ENCODE data around the gene MYO16. TPM values are rescaled to one million over a fixed set of nuclear protein-coding genes. Genes with fewer than 3 reads are reported as not detected.

MYO16 gene
- polyA plus RNA-seq, 1 donor from 2014 or later: 2.5 TPM

GRCh38 chr13:109175666-109176065 lies 546.3 kb downstream of the MYO16 start:
- no peaks in the 10 kb centered on the region for H4K20me1 ChIP-seq (ENCODE audit: insufficient read depth)
- H2AFZ ChIP-seq (ENCODE audit: low read depth, low read length): no peak overlapping the region
- no peak for TF ChIP-seq CTCF (IDR thresholded peaks at IDR 0.05; ENCODE audit: poor library complexity, severe bottlenecking)
- TF ChIP-seq EP300 (conservative IDR thresholded peaks at IDR 0.05; ENCODE audit: poor library complexity, severe bottlenecking): peak; percentile 43
- TF ChIP-seq TAF1 (IDR thresholded peaks at IDR 0.05; ENCODE audit: low read depth): no peak
- TF ChIP-seq EZH2 (IDR thresholded peaks at IDR 0.05; ENCODE audit: borderline replicate concordance, insufficient read depth, low read length, poor library complexity, severe bottlenecking): no peak
- H3K79me2 ChIP-seq (replicated peaks; ENCODE audit: insufficient read depth, low read length): no peaks in the 10 kb centered on the region
- H3K9ac ChIP-seq (ENCODE audit: low read length): no peak overlapping the region
- no peaks in the 10 kb centered on the region for H3F3A ChIP-seq (ENCODE audit: insufficient read depth, low read length, poor library complexity, severe bottlenecking)
- H3K27me3 ChIP-seq (ENCODE audit: insufficient read depth, low read depth, low read length): no peaks in the 10 kb centered on the region
- H3K9me2 ChIP-seq (ENCODE audit: insufficient read depth, low read length): no peaks in the 10 kb centered on the region
- no peaks in the 10 kb centered on the region for H3K9me3 ChIP-seq (ENCODE audit: low read length)
- no peaks in the 10 kb centered on the region for H3K36me3 ChIP-seq (ENCODE audit: insufficient read depth, low read length)
- no peak overlapping the region for H3K4me2 ChIP-seq (ENCODE audit: low read length)
- H3K4me3 ChIP-seq (ENCODE audit: low read length): no peak overlapping the region
- no peak overlapping the region for H3K27ac ChIP-seq (ENCODE audit: low read length)

GRCh38 chr13:109180905-109181425 lies 551.6 kb downstream of the MYO16 start:
- Histone ChIP-seq H2AFZ (ENCODE audit: low read depth, low read length) (no peak overlapping the region), H4K20me1 (ENCODE audit: insufficient read depth) (no peaks in the 10 kb centered on the region), H3K4me2 (ENCODE audit: low read length) (no peak overlapping the region), H3K27ac (ENCODE audit: low read length) (no peak overlapping the region), H3K79me2 (replicated peaks; ENCODE audit: insufficient read depth, low read length) (no peaks in the 10 kb centered on the region), H3K9ac (ENCODE audit: low read length) (no peak overlapping the region), H3K4me3 (ENCODE audit: low read length) (no peak overlapping the region), H3F3A (ENCODE audit: insufficient read depth, low read length, poor library complexity, severe bottlenecking) (no peaks in the 10 kb centered on the region), H3K27me3 (ENCODE audit: insufficient read depth, low read depth, low read length) (no peaks in the 10 kb centered on the region), H3K36me3 (ENCODE audit: insufficient read depth, low read length) (no peaks in the 10 kb centered on the region), H3K9me2 (ENCODE audit: insufficient read depth, low read length) (no peaks in the 10 kb centered on the region), H3K9me3 (ENCODE audit: low read length) (no peaks in the 10 kb centered on the region)
- no peak for TF ChIP-seq MXI1 (conservative IDR thresholded peaks at IDR 0.05; ENCODE audit: poor library complexity, severe bottlenecking)
- TF ChIP-seq RAD21 (conservative IDR thresholded peaks at IDR 0.05): no peak
- no peak for TF ChIP-seq CTCF (IDR thresholded peaks at IDR 0.05; ENCODE audit: poor library complexity, severe bottlenecking)
- no peak for TF ChIP-seq TAF1 (IDR thresholded peaks at IDR 0.05; ENCODE audit: low read depth)
- TF ChIP-seq REST (IDR thresholded peaks at IDR 0.05; ENCODE audit: borderline replicate concordance): no peak
- TF ChIP-seq EZH2 (IDR thresholded peaks at IDR 0.05; ENCODE audit: borderline replicate concordance, insufficient read depth, low read length, poor library complexity, severe bottlenecking): no peak
- TF ChIP-seq POLR2AphosphoS5 (IDR thresholded peaks at IDR 0.05): no peak
- TF ChIP-seq SMC3 (conservative IDR thresholded peaks at IDR 0.05; ENCODE audit: poor library complexity): no peak
- no peak for TF ChIP-seq EP300 (conservative IDR thresholded peaks at IDR 0.05; ENCODE audit: poor library complexity, severe bottlenecking)

All from neural cell (in vitro differentiated cells).